Neural cell (in vitro differentiated cells): ENCODE results near the gene NME7.

Experiments
- CTCF ChIP-seq: fragments of 450-650 bp; IDR thresholded peaks from 2 replicates; pipeline ENCODE4 v1.5.1; 2014; ENCODE audit warnings: antibody characterized with exemption, mild to moderate bottlenecking, moderate library complexity; ENCODE audit not compliant: poor library complexity, severe bottlenecking
- EZH2 ChIP-seq: fragments of 200-600, 300-800 bp; shearing (Covaris generic), sonication (generic); IDR thresholded peaks from 2 replicates; pipeline ENCODE4 v1.6.1; 2014; ENCODE audit warnings: antibody characterized with exemption, low read length, borderline replicate concordance, mild to moderate bottlenecking; ENCODE audit not compliant: insufficient read depth, poor library complexity, severe bottlenecking
- MXI1 ChIP-seq: fragments of 450-650 bp; conservative IDR thresholded peaks from 2 replicates; pipeline ENCODE4 v1.6.1; 2014; ENCODE audit warnings: antibody characterized with exemption, mild to moderate bottlenecking; ENCODE audit not compliant: poor library complexity, severe bottlenecking
- POLR2AphosphoS5 ChIP-seq: IDR thresholded peaks from 2 replicates; pipeline ENCODE4 v1.6.1; 2012
- RAD21 ChIP-seq: fragments of 450-650 bp; conservative IDR thresholded peaks from 2 replicates; pipeline ENCODE4 v1.6.1; 2014; ENCODE audit warnings: antibody characterized with exemption, mild to moderate bottlenecking, moderate library complexity
- SMC3 ChIP-seq: fragments of 450-650 bp; conservative IDR thresholded peaks from 2 replicates; pipeline ENCODE4 v1.6.1; 2014; ENCODE audit warnings: antibody characterized with exemption, mild to moderate bottlenecking, moderate library complexity; ENCODE audit not compliant: poor library complexity

- TF ChIP-seq RAD21 (no peak), EZH2 (no peak), POLR2AphosphoS5 (no peak), CTCF (no peak), SMC3 (no peak), MXI1 (no peak)
These were observed 166.4 kb downstream of the NME7 start for GRCh38 chr1:169201084-169201619.
